NCI-H1694 treated with DMSO at 0.1 percent for 48 hours (cell line): ENCODE measurements around the gene CCDC177.

Experiments used
- DNase-seq: peaks from one replicate; lab custom pipeline; 2025; lab: John Stamatoyannopoulos, UW

Gene CCDC177

GRCh38 chr14:69574263-69574953, at the start of gene CCDC177:
CCDC177 (minus strand) TSS chr14:69574871; CDS start chr14:69573622, 1,249 bp downstream.
- peak; percentile 83 for DNase-seq

- no peak for DNase-seq
These were observed 49.5 kb upstream of the CCDC177 start for GRCh38 chr14:69624136-69624535.

GRCh38 chr14:69620981-69621380, 46.3 kb upstream of the CCDC177 start:
- no peak for DNase-seq

GRCh38 chr14:69620211-69620611, 45.5 kb upstream of the CCDC177 start:
- no peak for DNase-seq

GRCh38 chr14:69619012-69619411, 44.3 kb upstream of the CCDC177 start:
- DNase-seq = no peak

- DNase-seq = peak; percentile 41
These were observed 43.1 kb upstream of the CCDC177 start for GRCh38 chr14:69617796-69618195.

GRCh38 chr14:69616408-69616773, 41.7 kb upstream of the CCDC177 start:
- DNase-seq = no peak

GRCh38 chr14:69615496-69616407, 41.1 kb upstream of the CCDC177 start:
- peak; percentile 51 for DNase-seq

GRCh38 chr14:69615121-69615495, 40.4 kb upstream of the CCDC177 start:
- DNase-seq = no peak

- no peak for DNase-seq
These were observed 39.9 kb upstream of the CCDC177 start for GRCh38 chr14:69614592-69614991.

GRCh38 chr14:69613312-69614073, 38.8 kb upstream of the CCDC177 start:
- DNase-seq = no peak

- peak; percentile 87 for DNase-seq
These were observed 38.1 kb upstream of the CCDC177 start for GRCh38 chr14:69612783-69613130.

GRCh38 chr14:69612014-69612782, 37.5 kb upstream of the CCDC177 start:
- peak; percentile 53 for DNase-seq

- DNase-seq = peak; percentile 84
These were observed 36.7 kb upstream of the CCDC177 start, which contains the start of gene SUSD6 for GRCh38 chr14:69611172-69612013. SUSD6 (plus strand) TSS chr14:69611596; CDS start chr14:69658593, 46,997 bp downstream.

GRCh38 chr14:69610874-69611171, 36.2 kb upstream of the CCDC177 start:
- DNase-seq = no peak

GRCh38 chr14:69610020-69610873, 35.6 kb upstream of the CCDC177 start:
- DNase-seq = no peak

- no peak for DNase-seq
These were observed 31.9 kb upstream of the CCDC177 start for GRCh38 chr14:69606258-69607184.

- DNase-seq = no peak
These were observed 31.1 kb upstream of the CCDC177 start for GRCh38 chr14:69605738-69606137.
